ENCODE measurements around the gene TCF4.

GRCh38 chr18:55458456-55459203 is 129.4 kb downstream of the TCF4 start:
- TF ChIP-seq CTCF (conservative IDR thresholded peaks at IDR 0.05; ENCODE audit: low read length) (no peak), EZH2phosphoT487 (IDR thresholded peaks at IDR 0.05; ENCODE audit: borderline replicate concordance) (no peak)

Data from Loucy (cell line).